Activated T-helper 2 cell treated with anti-CD3 and anti-CD28 coated beads, Interferon-gamma antibody, Interleukin-2, Interleukin-4, amounts not matched to agents 10 μg/mL and 5 μg/mL and 100 μg/mL, durations not matched to agents 14 hours and 24 hours and 36 hours (primary cell): Measurements from ENCODE around the gene NDEL1. TPM values are rescaled to one million over a fixed set of nuclear protein-coding genes. Genes with fewer than 3 reads are reported as not detected.

Experiments
- DNase-seq: peaks from one replicate; pipeline ENCODE4 v3.0.0; 2021; ENCODE audit warnings: low spot score
- H3K27ac Mint-ChIP-seq: one replicate; pipeline ENCODE4 v1.8.0; 2021; ENCODE audit warnings: mixed read lengths
- H3K27me3 Mint-ChIP-seq: one replicate; pipeline ENCODE4 v1.8.0; 2021; ENCODE audit warnings: low read depth, mixed read lengths
- H3K36me3 Mint-ChIP-seq: one replicate; pipeline ENCODE4 v1.8.0; 2021; ENCODE audit warnings: low read depth, mixed read lengths
- H3K4me1 Mint-ChIP-seq: one replicate; pipeline ENCODE4 v1.8.0; 2021; ENCODE audit warnings: low read depth, mixed read lengths
- H3K4me3 Mint-ChIP-seq: one replicate; pipeline ENCODE4 v1.8.0; 2021; ENCODE audit warnings: low read depth, mild to moderate bottlenecking, moderate library complexity, mixed read lengths
- H3K9me3 Mint-ChIP-seq: one replicate; pipeline ENCODE4 v1.8.0; 2021; ENCODE audit warnings: mixed read lengths
- intact Hi-C: fragments of 100-400 bp; cut with micrococcal nuclease; formaldehyde crosslinking; loops from one replicate; pipeline ENCODE4 v1.15.1; 2023
- total RNA-seq: library from RNA; stranded (reverse); gene quantifications from 2 replicates; pipeline ENCODE4 v1.2.3, GENCODE V29; 2022

Gene NDEL1
- total RNA-seq, 1 donor from 2014 or later: 66.9 TPM

DNA sequence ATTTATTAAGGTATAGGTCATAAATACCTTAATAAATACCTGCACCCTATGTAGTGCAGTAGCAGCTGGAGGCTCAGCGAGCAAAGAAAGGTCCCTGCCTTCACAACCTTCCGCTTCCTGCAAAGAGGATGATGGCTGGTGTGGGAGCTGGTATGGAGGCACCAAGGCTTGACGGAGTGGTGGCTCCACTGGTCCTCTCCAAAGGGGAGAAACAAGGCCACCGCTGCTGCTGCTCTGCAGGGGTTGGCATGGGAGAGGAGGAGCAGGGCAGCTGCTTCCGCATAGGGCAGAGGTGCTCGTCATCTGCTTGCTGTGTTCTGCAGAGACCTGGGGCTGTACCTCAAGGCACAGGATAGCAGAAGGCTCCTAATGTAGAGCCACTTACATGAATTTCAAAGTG, 52.8 kb downstream of the NDEL1 start:
- DNase-seq: no peak
- no peak overlapping the region for H3K4me3 Mint-ChIP-seq
- no peak overlapping the region for H3K27ac Mint-ChIP-seq
- no peaks in the 10 kb centered on the region for H3K4me1 Mint-ChIP-seq
- intact Hi-C loops: no loop called here
- peaks cover 6% of the 10 kb centered on the region for H3K9me3 Mint-ChIP-seq
- H3K36me3 Mint-ChIP-seq: peaks cover 22% of the 10 kb centered on the region
- H3K27me3 Mint-ChIP-seq: no peaks in the 10 kb centered on the region

DNA sequence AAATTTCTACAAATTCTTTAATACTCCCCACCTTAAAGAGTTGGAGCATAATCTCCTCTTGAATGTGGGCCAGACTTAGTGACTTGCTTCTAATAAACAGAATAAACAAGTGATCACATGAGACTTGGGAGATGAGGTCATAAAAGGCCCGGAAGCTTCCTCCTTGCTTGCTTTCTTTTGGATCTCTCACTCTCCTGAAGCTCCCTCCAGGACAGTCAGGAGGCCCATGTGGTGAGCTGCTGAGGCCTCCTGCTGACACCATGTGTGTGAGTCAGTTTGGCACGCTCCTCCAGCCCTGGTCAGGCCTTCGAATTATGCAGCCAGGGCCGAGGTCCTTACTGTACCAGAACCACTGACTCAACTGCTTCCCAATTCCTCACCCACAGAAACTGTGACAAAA, 53.2 kb downstream of the NDEL1 start:
- intact Hi-C loops: no loop called here
- peaks cover 19% of the 10 kb centered on the region for H3K36me3 Mint-ChIP-seq
- H3K9me3 Mint-ChIP-seq: peaks cover 6% of the 10 kb centered on the region
- H3K27ac Mint-ChIP-seq: no peak overlapping the region
- H3K4me1 Mint-ChIP-seq: no peaks in the 10 kb centered on the region
- no peak overlapping the region for H3K4me3 Mint-ChIP-seq
- H3K27me3 Mint-ChIP-seq: no peaks in the 10 kb centered on the region
- DNase-seq: no peak

DNA sequence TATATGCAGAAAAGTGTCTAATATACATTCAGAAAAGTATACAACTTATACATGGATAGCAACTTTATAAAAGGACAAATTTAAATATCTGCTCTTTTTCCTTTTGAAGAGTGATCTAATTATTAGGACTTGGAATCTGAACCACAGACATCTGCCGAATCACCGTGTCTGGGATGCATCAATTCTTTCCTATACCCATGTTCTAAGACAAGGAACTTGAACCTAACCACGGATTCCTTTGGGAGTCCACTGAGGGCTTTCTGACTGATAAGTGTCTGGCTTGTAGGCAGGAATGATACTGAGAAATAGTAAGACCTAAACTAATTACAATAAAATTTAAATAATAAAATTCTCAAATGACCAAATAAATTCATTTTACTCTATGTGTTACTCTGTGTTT, 54.2 kb downstream of the NDEL1 start:
- DNase-seq: no peak
- peaks cover 2% of the 10 kb centered on the region for H3K9me3 Mint-ChIP-seq
- H3K4me1 Mint-ChIP-seq: no peaks in the 10 kb centered on the region
- intact Hi-C loops: no loop called here
- no peak overlapping the region for H3K4me3 Mint-ChIP-seq
- H3K36me3 Mint-ChIP-seq: peaks cover 13% of the 10 kb centered on the region
- no peak overlapping the region for H3K27ac Mint-ChIP-seq
- no peaks in the 10 kb centered on the region for H3K27me3 Mint-ChIP-seq

GRCh38 chr17:8490256-8491023, 54.8 kb downstream of the NDEL1 start:
- Mint-ChIP-seq H3K9me3 (no peaks in the 10 kb centered on the region), H3K27me3 (no peaks in the 10 kb centered on the region), H3K27ac (no peak overlapping the region), H3K4me3 (no peak overlapping the region), H3K4me1 (no peaks in the 10 kb centered on the region), H3K36me3 (peaks cover 10% of the 10 kb centered on the region)
- intact Hi-C loops: no loop called here
- no peak for DNase-seq

- H3K4me1 Mint-ChIP-seq: no peaks in the 10 kb centered on the region
- no peak overlapping the region for H3K4me3 Mint-ChIP-seq
- no peaks in the 10 kb centered on the region for H3K27me3 Mint-ChIP-seq
- H3K36me3 Mint-ChIP-seq: no peaks in the 10 kb centered on the region
- DNase-seq: no peak
- no peak overlapping the region for H3K27ac Mint-ChIP-seq
- intact Hi-C loops: no loop called here
- H3K9me3 Mint-ChIP-seq: no peaks in the 10 kb centered on the region
Observed at GRCh38 chr17:8492121-8492520, 56.4 kb downstream of the NDEL1 start.

GRCh38 chr17:8494021-8494420, 58.3 kb downstream of the NDEL1 start:
- Mint-ChIP-seq H3K4me3 (no peak overlapping the region), H3K27ac (no peak overlapping the region), H3K27me3 (no peaks in the 10 kb centered on the region), H3K4me1 (no peaks in the 10 kb centered on the region), H3K36me3 (no peaks in the 10 kb centered on the region), H3K9me3 (no peaks in the 10 kb centered on the region)
- intact Hi-C loops: no loop called here
- no peak for DNase-seq

GRCh38 chr17:8494506-8495111, 58.9 kb downstream of the NDEL1 start:
- Mint-ChIP-seq H3K9me3 (no peaks in the 10 kb centered on the region), H3K27ac (no peak overlapping the region), H3K4me1 (no peaks in the 10 kb centered on the region), H3K4me3 (no peak overlapping the region), H3K27me3 (no peaks in the 10 kb centered on the region), H3K36me3 (no peaks in the 10 kb centered on the region)
- intact Hi-C loops: no loop called here
- DNase-seq: no peak

GRCh38 chr17:8496081-8496480, 60.4 kb downstream of the NDEL1 start:
- H3K27me3 Mint-ChIP-seq: no peaks in the 10 kb centered on the region
- no peaks in the 10 kb centered on the region for H3K9me3 Mint-ChIP-seq
- no peaks in the 10 kb centered on the region for H3K4me1 Mint-ChIP-seq
- no peak for DNase-seq
- intact Hi-C loops: no loop called here
- peaks cover 3% of the 10 kb centered on the region for H3K36me3 Mint-ChIP-seq
- no peak overlapping the region for H3K4me3 Mint-ChIP-seq
- no peak overlapping the region for H3K27ac Mint-ChIP-seq

DNA sequence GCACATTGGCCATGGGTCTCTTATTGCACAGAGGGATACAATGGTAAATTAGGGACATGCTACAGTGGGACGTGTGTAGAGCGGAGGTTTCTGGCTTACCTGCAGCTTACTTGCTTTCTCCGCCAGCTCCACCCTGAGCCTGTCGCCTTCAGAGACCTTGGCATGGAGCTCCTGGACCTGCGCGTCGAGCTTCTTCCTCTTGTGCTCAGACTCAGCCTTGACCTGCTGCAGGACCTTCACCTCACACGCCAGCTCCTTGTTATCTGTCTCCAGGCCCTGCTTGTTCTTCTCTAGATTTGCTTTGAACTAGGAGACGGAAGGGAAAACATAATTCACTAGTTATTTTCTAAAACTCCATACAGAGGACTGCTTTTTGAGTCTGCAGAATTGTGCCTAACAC, 63.5 kb downstream of the NDEL1 start:
- H3K4me3 Mint-ChIP-seq: no peak overlapping the region
- DNase-seq: no peak
- H3K27me3 Mint-ChIP-seq: no peaks in the 10 kb centered on the region
- H3K27ac Mint-ChIP-seq: no peak overlapping the region
- H3K36me3 Mint-ChIP-seq: peaks cover 3% of the 10 kb centered on the region
- intact Hi-C loops: no loop called here
- H3K9me3 Mint-ChIP-seq: no peaks in the 10 kb centered on the region
- no peaks in the 10 kb centered on the region for H3K4me1 Mint-ChIP-seq

GRCh38 chr17:8499614-8500013, 63.9 kb downstream of the NDEL1 start:
- Mint-ChIP-seq H3K27me3 (no peaks in the 10 kb centered on the region), H3K27ac (no peak overlapping the region), H3K4me3 (no peak overlapping the region), H3K9me3 (no peaks in the 10 kb centered on the region), H3K4me1 (no peaks in the 10 kb centered on the region), H3K36me3 (peaks cover 3% of the 10 kb centered on the region)
- intact Hi-C loops: no loop called here
- no peak for DNase-seq

GRCh38 chr17:8500609-8501008, 64.9 kb downstream of the NDEL1 start:
- no peak overlapping the region for H3K4me3 Mint-ChIP-seq

GRCh38 chr17:8502126-8502525, 66.4 kb downstream of the NDEL1 start:
- Mint-ChIP-seq H3K27me3 (no peaks in the 10 kb centered on the region), H3K27ac (no peak overlapping the region), H3K4me3 (no peak overlapping the region), H3K36me3 (peaks cover 7% of the 10 kb centered on the region), H3K4me1 (no peaks in the 10 kb centered on the region), H3K9me3 (no peaks in the 10 kb centered on the region)
- no peak for DNase-seq
- intact Hi-C loops: no loop called here

More at GRCh38 chr17:8500609-8501008, 64.9 kb downstream of the NDEL1 start:
- Mint-ChIP-seq H3K27ac (no peak overlapping the region), H3K27me3 (no peaks in the 10 kb centered on the region), H3K4me1 (no peaks in the 10 kb centered on the region), H3K36me3 (peaks cover 3% of the 10 kb centered on the region), H3K9me3 (no peaks in the 10 kb centered on the region)
- intact Hi-C loops: no loop called here
- no peak for DNase-seq

DNA sequence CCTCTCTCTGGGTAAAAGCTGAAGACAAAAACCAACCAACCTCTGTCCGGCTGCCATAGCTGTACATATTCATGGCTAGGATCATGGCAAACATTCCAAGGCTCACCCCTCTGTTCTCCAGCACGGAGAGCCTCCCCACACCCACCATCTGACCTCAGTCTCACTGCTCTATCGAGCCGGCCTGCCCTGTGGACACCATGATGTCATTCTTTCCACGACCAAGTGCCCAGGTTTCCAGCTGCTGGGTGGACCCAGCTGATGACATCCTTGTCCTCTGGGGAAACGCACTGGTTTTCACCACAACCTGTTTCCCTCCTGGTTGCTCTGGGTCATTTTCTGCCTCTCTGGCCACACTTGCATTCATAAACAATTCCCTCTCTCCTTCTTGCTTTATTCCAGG, 67.7 kb downstream of the NDEL1 start:
- H3K4me3 Mint-ChIP-seq: no peak overlapping the region

More for the DNA sequence above, 67.7 kb downstream of the NDEL1 start:
- H3K4me1 Mint-ChIP-seq: no peaks in the 10 kb centered on the region
- intact Hi-C loops: no loop called here
- H3K27me3 Mint-ChIP-seq: no peaks in the 10 kb centered on the region
- no peak for DNase-seq
- no peak overlapping the region for H3K27ac Mint-ChIP-seq
- no peaks in the 10 kb centered on the region for H3K9me3 Mint-ChIP-seq
- peaks cover 7% of the 10 kb centered on the region for H3K36me3 Mint-ChIP-seq
